Femur (tissue), 1 donor: Measurements from ENCODE around the gene WIZ.
"Not testable (repeated sequence)": the region's sequence is repeated elsewhere in the genome, so short reads cannot be mapped to it uniquely, and the experiment has no call there.

Source experiments
- DNase-seq: peaks from one replicate; pipeline ENCODE4 v3.0.0-alpha.2; 2017

WIZ gene, protein sequence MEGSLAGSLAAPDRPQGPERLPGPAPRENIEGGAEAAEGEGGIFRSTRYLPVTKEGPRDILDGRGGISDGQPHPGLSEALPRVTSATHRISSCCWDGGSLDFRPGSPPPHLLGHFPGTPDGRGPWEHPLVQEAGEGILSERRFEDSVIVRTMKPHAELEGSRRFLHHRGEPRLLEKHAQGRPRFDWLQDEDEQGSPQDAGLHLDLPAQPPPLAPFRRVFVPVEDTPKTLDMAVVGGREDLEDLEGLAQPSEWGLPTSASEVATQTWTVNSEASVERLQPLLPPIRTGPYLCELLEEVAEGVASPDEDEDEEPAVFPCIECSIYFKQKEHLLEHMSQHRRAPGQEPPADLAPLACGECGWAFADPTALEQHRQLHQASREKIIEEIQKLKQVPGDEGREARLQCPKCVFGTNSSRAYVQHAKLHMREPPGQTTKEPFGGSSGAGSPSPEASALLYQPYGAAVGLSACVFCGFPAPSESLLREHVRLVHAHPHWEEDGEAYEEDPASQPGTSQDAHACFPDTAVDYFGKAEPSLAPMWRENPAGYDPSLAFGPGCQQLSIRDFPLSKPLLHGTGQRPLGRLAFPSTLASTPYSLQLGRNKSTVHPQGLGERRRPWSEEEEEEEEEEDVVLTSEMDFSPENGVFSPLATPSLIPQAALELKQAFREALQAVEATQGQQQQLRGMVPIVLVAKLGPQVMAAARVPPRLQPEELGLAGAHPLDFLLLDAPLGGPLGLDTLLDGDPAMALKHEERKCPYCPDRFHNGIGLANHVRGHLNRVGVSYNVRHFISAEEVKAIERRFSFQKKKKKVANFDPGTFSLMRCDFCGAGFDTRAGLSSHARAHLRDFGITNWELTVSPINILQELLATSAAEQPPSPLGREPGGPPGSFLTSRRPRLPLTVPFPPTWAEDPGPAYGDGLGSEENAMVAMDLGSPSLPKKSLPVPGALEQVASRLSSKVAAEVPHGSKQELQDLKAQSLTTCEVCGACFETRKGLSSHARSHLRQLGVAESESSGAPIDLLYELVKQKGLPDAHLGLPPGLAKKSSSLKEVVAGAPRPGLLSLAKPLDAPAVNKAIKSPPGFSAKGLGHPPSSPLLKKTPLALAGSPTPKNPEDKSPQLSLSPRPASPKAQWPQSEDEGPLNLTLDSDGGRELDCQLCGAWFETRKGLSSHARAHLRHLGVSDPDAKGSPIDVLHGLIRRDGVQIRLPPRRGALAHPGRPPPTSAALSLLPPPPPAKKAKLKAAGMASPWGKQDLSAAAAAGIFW (N-terminal part only)

DNA sequence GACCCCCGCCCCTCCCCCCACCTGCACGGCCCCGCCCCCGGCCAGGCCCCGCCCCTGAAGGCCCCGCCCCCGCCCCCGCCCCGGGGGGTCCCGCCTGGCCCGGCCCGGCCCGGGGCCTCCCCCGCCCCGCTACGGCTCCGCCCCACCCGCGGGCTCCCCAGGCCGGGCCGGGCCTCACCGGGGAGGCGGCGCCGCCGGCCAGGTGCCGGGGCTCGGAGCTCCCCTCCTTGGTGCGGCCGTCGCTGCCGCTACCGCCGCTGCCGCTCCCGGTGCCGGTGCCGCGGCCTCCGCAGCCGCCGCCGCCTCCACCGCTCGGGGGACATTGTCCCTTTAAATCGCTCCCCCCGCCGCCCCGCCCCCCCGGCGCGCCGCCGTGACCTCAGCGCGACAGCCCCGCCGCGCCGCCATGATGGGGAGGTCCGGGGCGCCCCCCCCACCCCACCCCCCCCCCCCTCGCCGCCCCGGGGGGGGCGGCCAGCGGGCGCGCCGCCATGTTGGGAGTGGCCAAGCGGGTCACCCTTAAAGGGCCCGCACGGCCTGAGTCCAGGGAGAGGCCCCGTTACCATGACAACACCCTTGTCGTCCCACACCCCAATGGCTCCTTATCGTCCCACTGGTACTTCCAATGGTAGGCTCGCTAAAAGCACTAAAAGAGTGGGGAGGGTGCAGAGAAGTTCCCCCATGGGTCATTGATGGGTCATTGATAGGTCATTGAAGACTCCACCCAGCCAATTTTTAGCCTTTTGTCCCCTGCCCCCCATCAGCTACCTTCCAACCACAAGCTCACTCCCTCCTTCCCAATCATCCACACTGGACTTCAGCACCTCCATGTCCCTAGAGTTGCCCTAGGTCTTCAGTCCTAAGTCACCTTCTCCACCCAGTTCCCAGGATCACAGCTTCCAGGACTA is at the start of gene WIZ:
WIZ (minus strand) TSS at position 337 of the 908 bp plus-strand sequence. CDS start 1,649 bp downstream, outside the sequence.
- DNase-seq = peak; percentile 90

DNA sequence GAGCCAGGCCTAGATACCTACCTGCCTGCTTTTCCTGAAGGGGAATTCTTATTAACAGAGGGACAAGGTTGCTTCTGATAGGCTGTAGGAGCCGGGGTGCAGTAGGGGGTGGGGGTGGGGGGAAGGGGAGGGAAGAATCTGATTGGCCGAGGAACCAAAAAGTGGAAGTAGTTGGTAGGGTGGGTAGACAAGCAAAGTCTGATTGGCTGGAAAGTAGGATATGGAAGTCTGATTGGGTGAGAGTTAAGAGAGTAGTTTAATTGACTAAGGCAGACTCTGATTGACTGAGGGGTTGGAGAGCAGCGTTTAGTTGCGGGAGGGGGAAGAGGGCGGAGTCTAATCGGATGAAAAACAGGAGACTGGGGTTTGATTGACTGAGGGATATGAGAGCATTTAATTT is 49.2 kb upstream of the WIZ start:
- DNase-seq = no peak

DNA sequence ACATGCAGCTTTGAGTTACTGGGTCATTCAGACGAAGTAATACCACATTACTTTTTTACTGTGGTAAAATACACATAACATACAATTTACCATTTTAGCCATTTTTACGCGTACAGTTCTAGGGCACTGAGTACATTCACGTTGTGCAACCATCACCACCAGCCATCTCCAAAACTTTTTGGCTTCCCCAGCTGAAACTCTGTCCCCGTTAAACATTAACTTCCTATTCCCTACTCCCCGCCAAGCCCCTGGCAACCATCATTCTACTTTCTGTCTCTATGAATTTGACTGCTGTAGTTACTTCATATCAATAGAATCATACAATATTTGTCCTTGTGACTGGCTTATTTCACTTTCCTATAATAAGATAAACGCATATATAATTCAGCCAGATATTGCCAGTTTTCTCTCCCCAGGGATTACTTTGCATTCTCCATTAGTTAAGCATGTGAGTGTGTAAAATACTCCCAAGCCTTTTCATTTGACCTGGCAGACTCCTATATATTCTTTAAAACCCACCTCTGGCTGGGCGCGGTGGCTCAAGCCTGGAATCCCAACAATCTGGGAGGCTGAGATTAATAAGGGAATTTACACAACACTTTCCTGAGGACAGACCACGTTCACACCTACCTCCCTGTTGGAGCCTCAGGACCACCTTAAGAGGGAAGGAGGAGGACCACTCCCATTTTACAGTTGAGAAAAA is 48.6 kb upstream of the WIZ start:
- DNase-seq = no peak

DNA sequence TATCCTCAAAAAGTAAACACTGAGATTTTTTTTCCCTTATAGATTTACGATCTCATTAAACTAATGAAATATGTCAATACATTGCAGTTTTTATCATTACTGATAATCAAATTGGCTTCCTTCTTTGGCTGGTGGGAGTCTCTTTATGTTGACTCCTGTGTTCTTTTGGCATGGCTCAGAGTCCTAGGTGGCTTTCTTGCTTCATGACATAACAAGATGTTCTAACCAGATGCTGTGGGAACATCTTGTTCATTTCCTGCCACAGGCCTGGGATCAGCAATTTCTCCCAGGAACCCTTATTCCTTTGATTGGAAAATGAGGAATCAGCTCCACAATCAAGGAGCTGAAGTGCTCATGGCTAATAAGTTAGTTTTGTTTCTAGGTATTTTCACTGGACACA is 45.4 kb upstream of the WIZ start:
- DNase-seq = no peak

DNA sequence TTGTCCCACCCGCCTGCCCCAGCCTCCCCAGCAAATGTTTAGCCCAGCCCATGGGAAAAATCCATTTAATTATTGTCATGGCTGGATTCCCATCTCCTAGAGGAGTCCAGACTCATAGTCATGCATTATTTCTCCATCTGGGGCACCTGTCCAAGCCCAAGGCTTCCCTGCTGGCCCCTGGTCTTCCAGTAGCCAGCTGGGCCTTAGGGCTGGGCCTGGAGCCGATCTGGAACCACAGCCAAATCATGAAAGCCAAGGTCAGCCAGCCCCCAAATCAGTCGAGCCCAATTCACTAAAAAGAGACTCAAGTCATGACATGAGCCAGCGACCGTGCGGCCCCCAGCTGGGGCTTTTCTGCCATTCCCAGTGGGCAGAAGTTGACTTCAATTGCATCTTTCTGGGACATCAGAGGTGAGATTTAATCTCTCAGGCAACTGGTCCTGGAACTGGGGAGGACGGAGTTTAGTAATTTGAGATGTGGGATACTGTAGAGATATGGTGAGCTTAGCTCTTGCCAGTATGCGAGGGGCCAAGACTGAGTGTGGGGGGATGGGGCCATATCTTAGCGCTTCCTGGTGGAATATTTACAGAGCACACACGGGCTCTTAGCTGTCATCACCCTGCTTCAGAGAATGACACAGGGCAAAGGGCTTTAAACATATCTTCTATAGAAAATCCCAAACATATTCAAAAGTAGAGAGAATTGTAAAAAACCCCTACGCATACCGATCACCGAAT is 38.9 kb upstream of the WIZ start:
- DNase-seq = no peak

DNA sequence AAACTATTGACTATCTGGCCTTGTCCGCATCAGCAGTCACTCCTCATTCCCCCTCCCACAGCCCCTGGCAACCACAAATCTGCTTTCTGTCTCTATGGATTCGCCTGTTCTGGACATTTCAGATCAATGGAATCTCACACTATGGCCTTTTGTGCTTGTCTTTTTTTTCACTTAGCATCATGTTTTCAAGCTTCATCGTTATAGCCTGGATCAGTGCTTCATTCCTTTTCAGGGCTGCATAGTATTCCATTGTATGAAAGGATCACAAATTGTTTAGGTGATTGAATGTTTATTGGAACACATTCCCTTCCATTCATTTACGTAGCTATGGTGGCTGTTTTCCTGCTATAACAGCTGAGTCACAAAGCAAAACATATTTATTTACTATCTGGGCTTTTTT is 37.3 kb upstream of the WIZ start:
- no peak for DNase-seq

DNA sequence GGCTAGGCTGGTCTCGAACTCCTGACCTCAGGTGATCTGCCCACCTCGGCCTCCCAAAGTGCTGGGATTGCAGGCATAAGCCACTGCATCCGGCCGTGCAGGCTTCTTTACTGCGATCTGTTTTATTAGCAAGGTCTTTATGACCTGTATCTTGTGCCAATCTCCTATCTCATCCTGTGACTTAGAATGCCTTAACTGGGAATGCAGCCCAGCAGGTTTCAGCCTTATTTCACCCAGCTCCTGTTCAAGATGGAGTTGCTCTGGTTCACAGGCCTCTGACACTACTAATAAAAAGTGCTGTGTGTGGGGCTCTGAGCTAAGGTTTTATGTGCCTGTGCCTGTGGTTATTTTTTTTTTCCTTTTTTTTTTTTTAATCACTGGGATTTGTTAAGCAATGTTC is 36.0 kb upstream of the WIZ start:
- DNase-seq = not testable (repeated sequence)

DNA sequence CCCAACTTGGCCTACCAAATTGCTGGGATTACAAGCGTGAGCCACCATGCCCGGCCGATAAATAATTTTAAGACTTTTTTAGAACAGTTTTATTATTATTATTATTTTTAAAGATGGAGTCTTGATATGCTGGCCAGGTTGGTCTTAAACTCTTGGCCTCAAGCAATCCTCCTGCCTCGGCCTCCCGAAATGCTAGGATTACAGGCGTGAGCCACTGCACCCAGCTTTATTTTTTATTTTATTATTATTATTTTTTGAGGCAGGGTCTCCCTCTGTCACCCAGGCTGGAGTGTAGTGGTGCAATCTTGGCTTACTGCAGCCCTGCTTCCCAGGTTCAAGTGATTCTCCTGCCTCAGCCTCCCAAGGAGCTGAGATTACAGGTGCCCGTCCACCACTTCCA is 31.2 kb upstream of the WIZ start:
- DNase-seq = not testable (repeated sequence)

DNA sequence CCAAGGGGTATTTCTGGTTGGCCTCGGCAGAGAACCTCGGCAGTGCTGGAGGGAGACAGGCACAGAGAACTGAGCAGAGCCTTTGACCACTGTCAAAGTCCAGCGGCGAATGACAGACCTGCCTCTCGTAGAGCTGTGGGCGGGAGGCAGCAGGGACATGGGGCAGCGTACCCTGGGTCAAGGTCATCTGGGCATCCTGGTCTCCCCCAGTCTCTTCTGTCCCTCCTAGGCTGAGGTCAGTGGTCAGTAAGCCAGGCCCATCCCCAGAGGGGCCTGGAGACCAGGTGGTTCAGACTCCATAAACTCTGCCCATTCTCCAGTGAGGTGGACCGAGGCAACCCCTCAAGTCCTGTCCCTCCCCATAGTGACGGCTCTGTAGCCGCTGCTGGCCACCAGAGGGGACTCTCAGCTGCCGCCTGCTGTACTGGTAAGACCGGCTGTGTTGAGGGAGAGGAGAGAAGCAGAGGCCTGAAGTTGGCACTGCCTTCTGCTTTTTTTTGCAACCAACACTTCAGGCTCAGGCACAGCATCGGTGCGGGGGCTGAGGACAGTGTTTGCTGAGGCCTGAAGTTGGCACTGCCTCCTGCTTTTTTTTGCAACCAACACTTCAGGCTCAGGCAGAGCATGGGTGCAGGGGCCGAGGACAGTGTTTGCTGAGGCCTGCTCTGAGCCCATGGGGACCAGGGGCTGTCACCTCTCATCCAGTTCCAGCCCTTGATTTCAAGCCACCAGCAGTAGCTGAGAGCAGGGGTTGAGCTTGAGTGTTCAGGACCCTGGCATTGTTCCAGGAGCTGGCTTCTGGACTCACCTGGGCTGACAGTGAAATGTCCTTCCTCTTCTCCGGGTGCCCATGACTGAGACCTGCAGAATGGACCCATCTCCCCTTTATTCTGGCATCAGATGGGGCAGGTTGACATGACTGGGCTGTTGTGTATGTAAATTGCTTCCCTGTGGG is 29.9 kb upstream of the WIZ start, which contains the start of gene PGLYRP2:
PGLYRP2 (minus strand) TSS at position 111 of the 955 bp plus-strand sequence. CDS start 130 bp downstream, outside the sequence.
- DNase-seq = no peak

DNA sequence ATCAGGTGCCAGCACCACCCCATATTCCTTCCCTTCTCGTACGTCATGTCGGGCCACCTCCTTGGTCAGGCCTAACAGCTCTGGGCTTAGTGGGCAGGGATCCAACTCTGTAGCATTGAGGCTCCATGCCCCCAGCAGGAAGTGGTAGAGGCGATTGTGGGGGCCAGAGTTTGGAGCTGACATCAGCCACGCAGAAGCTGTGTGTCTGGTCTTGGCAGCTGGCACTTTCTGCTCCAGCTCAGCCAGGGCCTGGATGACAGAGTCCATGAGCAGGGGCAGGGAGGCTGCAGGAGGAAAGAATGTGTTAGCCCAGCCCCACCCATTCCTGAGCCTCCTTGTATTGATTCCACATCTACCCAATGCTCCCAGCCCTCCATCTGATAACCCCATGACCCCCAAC is 26.6 kb upstream of the WIZ start:
- DNase-seq = no peak

DNA sequence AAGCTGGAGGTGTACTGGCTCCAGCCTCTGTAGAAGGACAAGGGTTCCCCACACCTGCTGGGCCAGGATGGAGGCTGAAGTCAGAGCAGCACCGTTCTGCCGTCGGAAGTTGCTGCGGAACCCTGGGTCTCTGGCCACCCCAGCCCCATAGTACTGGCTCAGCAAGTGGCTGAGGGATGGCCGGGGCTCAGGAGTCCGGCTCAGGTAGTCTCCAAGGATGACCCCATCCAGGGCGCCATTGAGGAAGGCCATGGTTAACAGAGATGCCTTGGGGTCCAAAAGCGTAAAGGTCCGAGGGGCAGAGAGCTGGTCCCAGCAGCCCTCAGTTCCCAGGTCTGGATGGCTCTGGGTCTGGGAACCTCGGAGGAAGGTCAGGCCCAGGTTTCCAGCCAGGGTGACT is 25.9 kb upstream of the WIZ start:
- no peak for DNase-seq

DNA sequence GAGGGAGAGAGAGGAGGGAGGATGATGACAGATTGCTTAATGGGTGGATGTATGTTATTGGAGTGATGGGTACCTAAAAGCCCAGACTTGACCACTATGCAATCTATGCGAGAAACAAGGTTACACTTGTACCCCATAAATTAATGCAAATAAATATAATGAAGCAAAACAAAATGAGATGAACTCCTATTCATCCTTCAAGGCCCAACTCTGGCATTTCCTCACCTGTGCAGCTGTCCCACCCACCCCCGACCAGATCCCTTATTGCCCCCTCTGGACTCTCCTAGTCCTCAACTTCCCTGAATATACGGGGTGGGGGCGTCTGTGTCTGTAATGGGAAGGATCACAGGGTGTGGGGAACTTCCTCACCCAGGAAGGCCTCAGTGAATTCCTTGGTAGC is 25.4 kb upstream of the WIZ start:
- DNase-seq = no peak

DNA sequence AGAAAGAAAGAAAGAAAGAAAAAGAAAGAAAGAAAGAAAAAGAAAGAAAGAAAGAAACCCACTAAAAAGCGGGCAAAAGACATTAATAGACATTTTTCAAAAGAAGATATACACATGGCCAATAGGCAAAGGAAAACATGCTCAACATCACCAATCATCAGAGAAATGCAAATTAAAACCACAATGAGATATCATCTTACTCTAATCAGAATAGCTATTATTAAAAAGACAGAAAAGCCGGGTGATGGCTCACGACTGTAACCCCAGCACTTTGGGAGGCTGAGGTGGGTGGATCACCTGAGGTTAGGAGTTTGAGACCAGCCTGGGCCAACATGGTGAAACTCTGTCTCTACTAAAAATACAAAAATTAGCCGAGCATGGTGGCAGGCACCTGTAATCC is 24.1 kb upstream of the WIZ start:
- DNase-seq = not testable (repeated sequence)

DNA sequence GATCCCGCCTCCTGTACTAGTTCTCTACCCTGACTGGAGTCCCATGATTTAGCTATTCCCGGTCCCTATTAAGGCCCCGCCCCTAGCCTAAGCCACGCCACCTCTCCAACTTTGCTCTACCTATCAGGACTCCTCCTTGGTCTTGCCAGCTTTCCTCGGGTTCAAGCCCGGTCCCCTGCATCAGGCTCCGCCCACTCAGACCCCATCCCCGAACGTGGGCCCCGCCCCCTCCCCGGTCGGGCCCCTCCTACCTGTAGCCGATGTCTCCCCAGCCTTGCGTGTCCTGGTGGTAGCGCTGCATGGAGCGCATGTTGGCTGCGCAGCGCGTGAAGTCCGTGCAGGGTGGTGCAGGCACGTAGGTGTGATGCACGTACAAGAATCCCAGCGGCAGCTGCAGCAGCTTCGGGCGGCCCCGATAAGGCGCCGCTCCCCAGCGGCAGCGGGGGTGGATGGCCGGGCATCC is 21.9 kb upstream of the WIZ start:
- DNase-seq = no peak

DNA sequence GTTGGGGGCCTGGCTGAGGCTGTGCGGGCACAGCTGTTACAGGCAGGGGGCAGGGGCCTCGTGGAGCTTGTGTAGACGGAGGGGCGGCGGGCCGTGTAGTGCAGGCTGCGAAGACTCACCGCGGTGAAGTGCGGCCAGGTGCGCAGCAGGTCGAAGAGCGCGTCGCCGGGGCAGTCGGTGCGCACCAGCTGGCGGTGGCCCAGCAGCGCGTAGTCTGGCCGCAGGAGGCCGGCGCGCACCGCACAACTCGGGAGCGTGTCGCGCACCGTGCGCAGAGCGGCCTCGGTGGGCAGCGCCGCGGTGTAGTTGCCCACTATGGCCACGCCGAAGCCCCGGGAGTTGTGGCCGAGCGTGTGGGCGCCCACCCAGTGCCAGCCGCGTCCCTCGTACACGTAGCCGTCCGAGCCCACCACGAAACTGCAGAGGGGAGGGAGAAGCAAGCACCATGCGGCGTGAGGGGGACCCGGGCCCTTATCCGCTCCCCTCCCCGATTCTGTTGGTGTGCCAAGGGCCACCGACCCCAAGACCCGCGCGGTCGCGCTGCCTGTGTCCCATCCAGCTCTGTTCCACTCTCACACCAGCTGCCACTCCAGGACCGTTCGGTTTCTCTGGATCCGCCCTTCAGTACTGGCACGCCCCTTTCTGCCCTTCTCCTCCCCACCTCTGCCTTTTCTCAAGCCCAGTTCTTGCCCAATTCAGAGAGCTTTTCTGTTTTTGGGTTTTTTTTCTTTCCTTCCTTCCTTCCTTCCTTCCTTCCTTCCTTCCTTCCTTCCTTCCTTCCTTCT is 19.9 kb upstream of the WIZ start:
- no peak for DNase-seq

DNA sequence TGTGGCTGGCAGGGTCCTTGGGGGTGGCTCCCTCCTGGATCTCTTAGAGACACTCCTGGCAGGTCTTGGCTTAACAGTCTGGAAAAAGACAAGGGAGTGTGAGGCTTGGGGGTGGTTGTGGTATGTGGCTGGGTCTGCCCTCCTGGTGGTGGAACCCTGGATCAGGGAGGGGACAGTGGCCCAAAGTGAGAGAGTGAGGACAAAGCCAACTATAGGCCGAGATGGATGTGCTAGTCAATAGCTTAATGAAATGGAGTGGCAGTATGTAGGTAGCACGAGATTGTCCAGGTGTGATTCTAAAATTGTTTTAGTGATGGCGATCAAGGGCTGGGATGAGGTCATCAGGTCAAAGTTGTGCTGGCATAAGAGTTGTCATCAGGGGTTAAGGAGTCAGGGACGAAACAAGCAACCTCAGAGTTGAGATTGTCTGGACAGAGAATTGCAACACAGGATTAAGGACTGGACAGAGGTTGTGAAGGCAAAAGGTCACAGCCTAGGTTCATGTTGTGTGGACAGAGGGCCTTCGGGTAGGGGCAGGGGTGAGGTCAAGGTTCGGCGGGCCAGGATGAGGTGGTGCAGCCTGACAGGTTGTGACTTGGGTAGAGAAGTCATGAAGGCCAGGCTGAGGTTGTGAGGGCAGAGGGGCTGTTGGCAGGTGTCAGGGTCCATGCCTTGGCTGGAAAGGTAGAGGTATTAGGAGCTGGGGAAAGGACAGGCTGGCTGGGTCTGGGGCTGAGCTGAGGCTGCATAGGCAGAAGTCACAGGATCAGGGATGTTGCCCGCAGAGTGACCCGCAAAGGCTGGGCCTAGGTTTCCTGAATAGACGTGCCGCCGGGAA is 19.1 kb upstream of the WIZ start:
- DNase-seq = no peak

DNA sequence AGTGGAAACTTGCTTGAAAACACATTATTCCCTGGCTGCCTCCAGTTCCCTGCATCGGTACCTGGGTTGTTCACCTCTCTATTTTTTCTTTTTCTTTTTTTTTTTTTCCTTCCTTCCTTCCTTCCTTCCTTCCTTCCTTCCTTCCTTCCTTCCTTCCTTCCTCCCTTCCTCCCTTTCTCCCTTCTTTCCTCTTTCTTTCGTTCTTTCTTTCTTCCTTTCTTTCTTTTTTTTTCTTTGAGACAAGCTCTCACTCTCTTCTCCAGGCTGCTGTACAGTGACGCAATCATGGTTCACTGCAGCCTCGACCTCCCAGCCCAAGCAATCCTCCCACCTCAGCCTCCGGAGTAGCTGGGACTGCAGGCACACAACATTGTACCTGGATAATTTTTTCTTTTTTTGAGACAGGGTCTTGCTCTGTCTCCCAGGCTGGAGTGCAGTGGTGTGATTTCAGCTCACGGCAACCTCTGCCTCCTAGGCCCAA is 18.0 kb upstream of the WIZ start:
- no peak for DNase-seq
